HAP-1 (cell line): ENCODE results near the gene PXDN.

Experiments used
- DNase-seq, 2 experiments: peaks; one replicate each; pipeline ENCODE4 v3.0.0-alpha.2; 2016 to 2020; ENCODE audit warnings: low spot score in 2 of 2
- H3K27me3 ChIP-seq: fragments of 250-450 bp; sonication (Bioruptor Pico); 2 replicates; pipeline ENCODE4 v1.5.1; 2020; ENCODE audit warnings: low read depth, mild to moderate bottlenecking, moderate library complexity
- H3K36me3 ChIP-seq: fragments of 250-450 bp; sonication (Bioruptor Pico); replicated peaks from 2 replicates; pipeline ENCODE4 v1.5.1; 2020; ENCODE audit warnings: mild to moderate bottlenecking
- H3K4me1 ChIP-seq: fragments of 250-450 bp; sonication (Bioruptor Pico); 2 replicates; pipeline ENCODE4 v1.5.1; 2020; ENCODE audit warnings: mild to moderate bottlenecking
- H3K4me3 ChIP-seq: fragments of 250-450 bp; sonication (Bioruptor Pico); 2 replicates; pipeline ENCODE4 v1.5.1; 2020; ENCODE audit warnings: mild to moderate bottlenecking, moderate library complexity
- H3K9me3 ChIP-seq: fragments of 250-450 bp; sonication (Bioruptor Pico); 2 replicates; pipeline ENCODE4 v1.5.1; 2020; ENCODE audit warnings: mild to moderate bottlenecking, moderate library complexity
- in situ Hi-C: fragments of 300-500 bp; cut with MboI; formaldehyde crosslinking; loops from 3 replicates; pipeline ENCODE4 v1.14.3; 2020; ENCODE audit warnings: low sequenced_read_pairs, inconsistent platforms, mixed read lengths

PXDN gene

GRCh38 chr2:1665761-1666505 lies 78.4 kb downstream of the PXDN start:
- no peaks in the 10 kb centered on the region for H3K36me3 ChIP-seq
- no peaks in the 10 kb centered on the region for H3K4me1 ChIP-seq
- no peak for DNase-seq
- H3K27me3 ChIP-seq: no peaks in the 10 kb centered on the region
- in situ Hi-C loops: no loop called here
- no peak overlapping the region for H3K4me3 ChIP-seq
- H3K9me3 ChIP-seq: no peaks in the 10 kb centered on the region

GRCh38 chr2:1664698-1665097 lies 79.6 kb downstream of the PXDN start:
- DNase-seq: no peak
- no peaks in the 10 kb centered on the region for H3K36me3 ChIP-seq
- H3K27me3 ChIP-seq: no peaks in the 10 kb centered on the region
- H3K4me1 ChIP-seq: no peaks in the 10 kb centered on the region
- H3K4me3 ChIP-seq: no peak overlapping the region
- in situ Hi-C loops: no loop called here
- no peaks in the 10 kb centered on the region for H3K9me3 ChIP-seq

- no peaks in the 10 kb centered on the region for H3K9me3 ChIP-seq
- no peaks in the 10 kb centered on the region for H3K27me3 ChIP-seq
- no peaks in the 10 kb centered on the region for H3K4me1 ChIP-seq
- in situ Hi-C loops: no loop called here
- no peak overlapping the region for H3K4me3 ChIP-seq
- H3K36me3 ChIP-seq: no peaks in the 10 kb centered on the region
- no peak for DNase-seq
Observed at GRCh38 chr2:1664076-1664605, 80.2 kb downstream of the PXDN start.

- Histone ChIP-seq H3K27me3 (no peaks in the 10 kb centered on the region), H3K4me1 (no peaks in the 10 kb centered on the region), H3K36me3 (no peaks in the 10 kb centered on the region), H3K9me3 (no peaks in the 10 kb centered on the region), H3K4me3 (no peak overlapping the region)
- DNase-seq: no peak
- in situ Hi-C loops: no loop called here
Observed at GRCh38 chr2:1663621-1664020, 80.7 kb downstream of the PXDN start.

- no peaks in the 10 kb centered on the region for H3K27me3 ChIP-seq
- no peak for DNase-seq
- H3K36me3 ChIP-seq: no peaks in the 10 kb centered on the region
- H3K4me3 ChIP-seq: no peak overlapping the region
- in situ Hi-C loops: no loop called here
- no peaks in the 10 kb centered on the region for H3K4me1 ChIP-seq
- H3K9me3 ChIP-seq: no peaks in the 10 kb centered on the region
Observed at GRCh38 chr2:1662606-1663180, 81.6 kb downstream of the PXDN start.

GRCh38 chr2:1661891-1662605 lies 82.3 kb downstream of the PXDN start:
- no peaks in the 10 kb centered on the region for H3K4me1 ChIP-seq
- DNase-seq: no peak
- no peaks in the 10 kb centered on the region for H3K9me3 ChIP-seq
- no peak overlapping the region for H3K4me3 ChIP-seq
- H3K27me3 ChIP-seq: no peaks in the 10 kb centered on the region
- in situ Hi-C loops: no loop called here
- no peaks in the 10 kb centered on the region for H3K36me3 ChIP-seq

GRCh38 chr2:1660656-1661640 lies 83.4 kb downstream of the PXDN start:
- Histone ChIP-seq H3K9me3 (no peaks in the 10 kb centered on the region), H3K27me3 (no peaks in the 10 kb centered on the region), H3K4me1 (no peaks in the 10 kb centered on the region), H3K36me3 (no peaks in the 10 kb centered on the region), H3K4me3 (no peak overlapping the region)
- in situ Hi-C loops: no loop called here
- no peak for DNase-seq

- Histone ChIP-seq H3K4me1 (no peaks in the 10 kb centered on the region), H3K9me3 (no peaks in the 10 kb centered on the region), H3K4me3 (no peak overlapping the region), H3K27me3 (no peaks in the 10 kb centered on the region), H3K36me3 (no peaks in the 10 kb centered on the region)
- DNase-seq: no peak
- in situ Hi-C loops: no loop called here
Observed at GRCh38 chr2:1659951-1660565, 84.3 kb downstream of the PXDN start.

GRCh38 chr2:1658394-1659151 lies 85.7 kb downstream of the PXDN start:
- H3K27me3 ChIP-seq: no peaks in the 10 kb centered on the region
- H3K9me3 ChIP-seq: no peaks in the 10 kb centered on the region
- DNase-seq: no peak
- in situ Hi-C loops: no loop called here
- H3K36me3 ChIP-seq: no peaks in the 10 kb centered on the region
- no peaks in the 10 kb centered on the region for H3K4me1 ChIP-seq
- no peak overlapping the region for H3K4me3 ChIP-seq

- Histone ChIP-seq H3K9me3 (no peaks in the 10 kb centered on the region), H3K36me3 (no peaks in the 10 kb centered on the region), H3K27me3 (no peaks in the 10 kb centered on the region), H3K4me1 (no peaks in the 10 kb centered on the region), H3K4me3 (no peak overlapping the region)
- no peak for DNase-seq
- in situ Hi-C loops: no loop called here
Observed at GRCh38 chr2:1656961-1657841, 87.1 kb downstream of the PXDN start.

GRCh38 chr2:1656326-1656960 lies 87.9 kb downstream of the PXDN start:
- H3K4me1 ChIP-seq: no peaks in the 10 kb centered on the region
- no peak for DNase-seq
- in situ Hi-C loops: no loop called here
- no peaks in the 10 kb centered on the region for H3K36me3 ChIP-seq
- H3K27me3 ChIP-seq: no peaks in the 10 kb centered on the region
- no peak overlapping the region for H3K4me3 ChIP-seq
- no peaks in the 10 kb centered on the region for H3K9me3 ChIP-seq
